HCT116 (cell line): ENCODE measurements around the gene DCTD. TPM values are rescaled to one million over a fixed set of nuclear protein-coding genes. Genes with fewer than 3 reads are reported as not detected.
A peak's percentile ranks its signal among the peaks of the same experiment; 100 is the strongest.

Experiments
- ATAC-seq: fragments of 200-7000 bp; cut with Tn5 transposase; 2 replicates; pipeline ENCODE4 v1.9.1; 2020; ENCODE audit warnings: mild to moderate bottlenecking, moderate library complexity
- BruUV-seq: library from RNA; stranded (reverse); fragments of 400-500 nt; replicated peaks from 2 replicates; lab custom pipeline; 2021; lab: Mats Ljungman, UMichigan
- CTCF ChIA-PET: fragments of 300-600 bp; sonication (Branson Sonifier 250); formaldehyde crosslinking; loops from one replicate; lab custom pipeline; 2021; ENCODE audit warnings: antibody characterized with exemption; lab: Charles Lee
- POLR2A ChIA-PET: fragments of 300-600, 350-600 bp; sonication (Branson Sonifier 250); formaldehyde crosslinking; loops from one replicate; lab custom pipeline; 2021; ENCODE audit warnings: antibody characterized with exemption; lab: Charles Lee
- RAD21 ChIA-PET, 2 experiments: fragments of 300-600 bp; sonication (Branson Sonifier 250); formaldehyde crosslinking; loops; one replicate each; lab custom pipeline; 2023; ENCODE audit warnings: low total read pairs in 2 of 2; ENCODE audit not compliant: uncharacterized antibody in 2 of 2, unreplicated experiment in 2 of 2, low non-redundant PET in 1 of 2; lab: Charles Lee
- DNase-seq: peaks from one replicate; pipeline ENCODE4 v3.0.0-alpha.2; 2010; ENCODE audit warnings: low read depth, low spot score
- H2AFZ ChIP-seq: fragments of 200-600 bp; shearing (Covaris generic), sonication (generic); 2 replicates; pipeline ENCODE4 v1.6.1; 2017; ENCODE audit warnings: low read depth, mixed run types, mixed read lengths, antibody characterized with exemption, low read length; ENCODE audit not compliant: poor library complexity, severe bottlenecking
- H3K27ac ChIP-seq: 2 replicates; pipeline ENCODE4 v1.5.1; 2012; ENCODE audit warnings: low read depth, low read length
- H3K27me3 ChIP-seq: fragments of 200-600 bp; sonication (generic); 2 replicates; pipeline ENCODE4 v1.6.1; 2016; ENCODE audit warnings: mixed run types, low read length, mixed read lengths; ENCODE audit not compliant: insufficient read depth
- H3K36me3 ChIP-seq, 2 experiments: fragments of 200-500 bp in 1 of 2; fragments of 200-600 bp in 1 of 2; sonication (Bioruptor generic) in 1 of 2; sonication (generic) in 1 of 2; 2 replicates each; pipeline versions ENCODE4 v1.5.1 to v1.6.1; 2014 to 2016; ENCODE audit warnings: low read length in 2 of 2, inconsistent platforms in 1 of 2, mixed read lengths in 1 of 2, mixed run types in 1 of 2; ENCODE audit not compliant: insufficient read depth in 2 of 2, control insufficient read depth in 1 of 2
- H3K4me1 ChIP-seq, 2 experiments: fragments of 200-600 bp in 1 of 2; sonication (generic) in 1 of 2; 2 replicates each; pipeline versions ENCODE4 v1.5.1 to v1.6.1; 2012 to 2017; ENCODE audit warnings: low read length in 2 of 2, inconsistent platforms in 1 of 2, mild to moderate bottlenecking in 1 of 2, mixed read lengths in 1 of 2, mixed run types in 1 of 2, moderate library complexity in 1 of 2; ENCODE audit not compliant: insufficient read depth in 2 of 2, control insufficient read depth in 1 of 2
- H3K4me2 ChIP-seq: fragments of 200-600 bp; sonication (generic); 2 replicates; pipeline ENCODE4 v1.6.1; 2017; ENCODE audit warnings: mixed run types, low read length, mixed read lengths
- H3K4me3 ChIP-seq, 2 experiments: fragments of 200-600 bp in 1 of 2; sonication (generic) in 1 of 2; replicated peaks in 1 of 2; 2 replicates each; pipeline ENCODE4 v1.5.1; 2011 to 2016; ENCODE audit warnings: low read length in 2 of 2, control low read depth in 1 of 2, low read depth in 1 of 2, mild to moderate bottlenecking in 1 of 2, mixed read lengths in 1 of 2, mixed run types in 1 of 2
- H3K79me2 ChIP-seq: fragments of 200-600 bp; sonication (generic); 2 replicates; pipeline ENCODE4 v1.6.1; 2017; ENCODE audit warnings: mild to moderate bottlenecking, mixed run types, low read length, moderate library complexity, mixed read lengths; ENCODE audit not compliant: insufficient read depth
- H3K9ac ChIP-seq: fragments of 200-600 bp; sonication (generic); 2 replicates; pipeline ENCODE4 v1.6.1; 2016; ENCODE audit warnings: low read length, mixed read lengths
- H3K9me2 ChIP-seq: fragments of 200-600 bp; sonication (generic), shearing (Covaris generic); 2 replicates; pipeline ENCODE4 v1.6.1; 2017; ENCODE audit warnings: mixed run types, mild to moderate bottlenecking, moderate library complexity; ENCODE audit not compliant: insufficient read depth
- H3K9me3 ChIP-seq, 2 experiments: fragments of 200-500 bp in 1 of 2; fragments of 200-600 bp in 1 of 2; sonication (Bioruptor generic) in 1 of 2; sonication (generic) in 1 of 2; 2 replicates each; pipeline ENCODE4 v1.6.1; 2014 to 2017; ENCODE audit warnings: low read length in 2 of 2, mixed read lengths in 2 of 2, inconsistent platforms in 1 of 2, low read depth in 1 of 2, mild to moderate bottlenecking in 1 of 2, mixed run types in 1 of 2, moderate library complexity in 1 of 2; ENCODE audit not compliant: control insufficient read depth in 1 of 2, insufficient read depth in 1 of 2
- H4K20me1 ChIP-seq: fragments of 200-600 bp; sonication (generic), shearing (Covaris generic); 2 replicates; pipeline ENCODE4 v1.6.1; 2017; ENCODE audit warnings: mixed run types, mild to moderate bottlenecking, moderate library complexity; ENCODE audit not compliant: insufficient read depth
- CBX3 ChIP-seq: IDR thresholded peaks from 2 replicates; pipeline ENCODE4 v1.6.1; 2012; ENCODE audit warnings: low read depth
- EZH2 ChIP-seq: fragments of 200-600 bp; sonication (generic); IDR thresholded peaks from 2 replicates; pipeline ENCODE4 v1.6.1; 2017; ENCODE audit warnings: antibody characterized with exemption, mixed run types
- FOSL1 ChIP-seq: IDR thresholded peaks from 2 replicates; pipeline ENCODE4 v1.6.1; 2012; ENCODE audit warnings: low read depth
- POLR2AphosphoS5 ChIP-seq: IDR thresholded peaks from 2 replicates; pipeline ENCODE4 v1.6.1; 2011; ENCODE audit warnings: mild to moderate bottlenecking, low read depth, low read length, moderate library complexity
- RAD21 ChIP-seq: IDR thresholded peaks from 2 replicates; pipeline ENCODE4 v1.6.1; 2012; ENCODE audit warnings: low read depth, mild to moderate bottlenecking
- SP1 ChIP-seq: IDR thresholded peaks from 2 replicates; pipeline ENCODE4 v1.6.1; 2012; ENCODE audit warnings: low read depth
- SRF ChIP-seq: IDR thresholded peaks from 2 replicates; pipeline ENCODE4 v1.6.1; 2012; ENCODE audit warnings: low read depth
- YY1 ChIP-seq: IDR thresholded peaks from 2 replicates; pipeline ENCODE4 v1.6.1; 2011; ENCODE audit warnings: low read length, low read depth, moderate library complexity, mild to moderate bottlenecking; ENCODE audit not compliant: insufficient replicate concordance; ENCODE audit errors: extremely low read depth
- ZFX ChIP-seq: fragments of 450-650 bp; IDR thresholded peaks from 2 replicates; pipeline ENCODE4 v1.6.1; 2017
- intact Hi-C: fragments of 100-400 bp; cut with micrococcal nuclease; formaldehyde crosslinking; loops from 2 replicates; pipeline ENCODE4 v1.10.0; 2022
- total RNA-seq: library from RNA; stranded (reverse); gene quantifications from one replicate; pipeline ENCODE4 v1.2.1, GENCODE V29; 2021; ENCODE audit not compliant: unreplicated experiment
- TF ChIP-seq, protein P1 (sequence below), 3 experiments: fragments of 200-600 bp in 1 of 3; sonication (generic) in 1 of 3; IDR thresholded peaks in 2 of 3; conservative IDR thresholded peaks in 1 of 3; 2 replicates each; pipeline ENCODE4 v1.5.1; 2012 to 2017; ENCODE audit warnings: low read depth in 2 of 3, low read length in 2 of 3, antibody characterized with exemption in 1 of 3, borderline replicate concordance in 1 of 3, control low read depth in 1 of 3, mild to moderate bottlenecking in 1 of 3, mixed read lengths in 1 of 3, mixed run types in 1 of 3, moderate library complexity in 1 of 3; ENCODE audit not compliant: insufficient read depth in 1 of 3
- TF ChIP-seq, protein P2 (sequence below): IDR thresholded peaks from 2 replicates; pipeline ENCODE4 v1.6.1; 2012

Gene DCTD
- total RNA-seq, 1 experiment from 2014 or later, result 96.3 TPM

DNA sequence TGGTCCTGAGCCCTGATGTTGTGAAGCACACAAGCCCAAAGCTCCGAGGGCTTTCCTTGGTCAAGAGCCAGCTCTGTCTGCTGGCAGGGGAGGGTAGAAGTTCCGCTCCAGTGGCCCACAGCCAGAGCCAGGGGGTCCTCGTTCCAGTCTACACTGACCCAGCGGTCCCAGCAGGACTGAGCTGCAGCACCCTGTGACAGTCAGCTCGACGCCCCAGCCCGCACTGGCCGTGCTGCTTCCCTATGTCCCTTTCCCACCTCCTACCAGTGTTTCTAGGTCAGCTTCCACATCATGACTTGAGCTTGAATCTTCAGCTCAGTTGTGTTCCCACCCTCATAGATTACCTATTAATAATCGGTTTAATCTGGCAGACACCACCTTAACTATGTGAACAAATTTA lies 22.5 kb upstream of the DCTD start (continued):
- TF ChIP-seq YY1 (no peak), EZH2 (no peak), SRF (no peak), FOSL1 (no peak)

DNA sequence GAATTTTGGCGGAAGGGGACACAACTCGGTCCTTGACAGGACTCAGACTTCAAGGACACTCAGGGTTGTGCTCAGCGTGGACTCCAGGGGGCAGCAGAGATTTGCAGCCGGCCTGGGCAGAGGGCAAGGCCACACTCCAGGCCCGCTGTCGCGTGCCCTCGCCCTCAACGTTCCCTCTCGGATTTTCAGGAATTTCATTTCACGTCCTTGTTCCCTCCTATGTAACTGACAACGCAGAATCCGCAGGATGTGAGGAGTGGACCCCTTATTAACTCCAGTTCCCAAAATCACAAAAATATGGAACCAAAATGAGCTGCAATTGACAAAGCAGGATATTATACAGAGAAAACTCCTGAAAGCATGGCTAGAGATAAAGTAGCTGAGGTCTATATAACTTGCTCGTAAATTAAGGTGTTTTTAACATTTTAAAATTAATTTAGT lies 21.0 kb upstream of the DCTD start:
- intact Hi-C loops, result loop anchor here (1.0 to 2.0 kb wide), 2 partner anchors 135 to 324 kb away; no protein-coding TSS in a partner anchor
- Histone ChIP-seq H3K9me2 (no peaks in the 10 kb centered on the region), H3K27me3 (no peaks in the 10 kb centered on the region), H3K9me3 (no peaks in the 10 kb centered on the region), H3K4me3 (no peak overlapping the region), H3K4me1 (peaks cover 0 to 7% of the 10 kb centered on the region in 2 experiments; a peak in 3 of 4 replicates), H3K4me2 (peak overlapping the region; percentile 52), H3K9ac (no peak overlapping the region), H2AFZ (peak overlapping the region; percentile 98), H3K36me3 (no peaks in the 10 kb centered on the region), H3K79me2 (no peaks in the 10 kb centered on the region), H4K20me1 (no peaks in the 10 kb centered on the region), H3K27ac (no peak overlapping the region)
- peak; percentile 73 for DNase-seq
- CTCF ChIA-PET, result interaction anchor here (1.1 to 3.9 kb wide), 8 partner anchors 9 to 324 kb away, joined by 3 to 59 read pairs (median 13); no protein-coding TSS in a partner anchor
- RAD21 ChIA-PET, result interaction anchor here (0.7 to 2.4 kb wide), 6 partner anchors 135 to 324 kb away, joined by 3 to 13 read pairs (median 3); no protein-coding TSS in a partner anchor
- POLR2A ChIA-PET, result no interaction called here
- TF ChIP-seq, protein P1, sequence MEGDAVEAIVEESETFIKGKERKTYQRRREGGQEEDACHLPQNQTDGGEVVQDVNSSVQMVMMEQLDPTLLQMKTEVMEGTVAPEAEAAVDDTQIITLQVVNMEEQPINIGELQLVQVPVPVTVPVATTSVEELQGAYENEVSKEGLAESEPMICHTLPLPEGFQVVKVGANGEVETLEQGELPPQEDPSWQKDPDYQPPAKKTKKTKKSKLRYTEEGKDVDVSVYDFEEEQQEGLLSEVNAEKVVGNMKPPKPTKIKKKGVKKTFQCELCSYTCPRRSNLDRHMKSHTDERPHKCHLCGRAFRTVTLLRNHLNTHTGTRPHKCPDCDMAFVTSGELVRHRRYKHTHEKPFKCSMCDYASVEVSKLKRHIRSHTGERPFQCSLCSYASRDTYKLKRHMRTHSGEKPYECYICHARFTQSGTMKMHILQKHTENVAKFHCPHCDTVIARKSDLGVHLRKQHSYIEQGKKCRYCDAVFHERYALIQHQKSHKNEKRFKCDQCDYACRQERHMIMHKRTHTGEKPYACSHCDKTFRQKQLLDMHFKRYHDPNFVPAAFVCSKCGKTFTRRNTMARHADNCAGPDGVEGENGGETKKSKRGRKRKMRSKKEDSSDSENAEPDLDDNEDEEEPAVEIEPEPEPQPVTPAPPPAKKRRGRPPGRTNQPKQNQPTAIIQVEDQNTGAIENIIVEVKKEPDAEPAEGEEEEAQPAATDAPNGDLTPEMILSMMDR (IDR thresholded peaks at IDR 0.05 in 2 of 3, conservative IDR thresholded peaks at IDR 0.05 in 1 of 3; ENCODE audit: borderline replicate concordance in 1 of 3, insufficient read depth in 1 of 3, low read depth in 2 of 3, low read length in 2 of 3), result peak; percentile 90 to 93 (median 91)
- TF ChIP-seq RAD21 (peak; percentile 98), FOSL1 (no peak), CBX3 (peak; percentile 38; the same call in 1 of the 2 replicates), SP1 (no peak), ZFX (peak; percentile 57), POLR2AphosphoS5 (peak; percentile 31; the same call in 1 of the 2 replicates)
- TF ChIP-seq, protein P2, sequence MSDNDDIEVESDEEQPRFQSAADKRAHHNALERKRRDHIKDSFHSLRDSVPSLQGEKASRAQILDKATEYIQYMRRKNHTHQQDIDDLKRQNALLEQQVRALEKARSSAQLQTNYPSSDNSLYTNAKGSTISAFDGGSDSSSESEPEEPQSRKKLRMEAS, result peak; percentile 93
- peak; percentile 100 for ATAC-seq
- no TSS peak for BruUV-seq
